Smooth muscle cell of the brain vasculature (primary cell): ENCODE results near the gene MYL1.

Source experiments
- DNase-seq: peaks from one replicate; pipeline ENCODE4 v3.0.0-alpha.2; 2012; ENCODE audit warnings: low read depth, low spot score

Gene MYL1

GRCh38 chr2:210315015-210315788 lies at the start of gene MYL1:
TSS of gene MYL1 (minus strand) at chr2:210315174. CDS start at chr2:210315042, 132 bp downstream.
- no peak for DNase-seq

- DNase-seq = no peak
Measured at GRCh38 chr2:210363876-210364275, 48.9 kb upstream of the MYL1 start.

- no peak for DNase-seq
Measured at GRCh38 chr2:210363261-210363660, 48.3 kb upstream of the MYL1 start.

GRCh38 chr2:210360412-210360811 lies 45.4 kb upstream of the MYL1 start:
- no peak for DNase-seq

- no peak for DNase-seq
Measured at GRCh38 chr2:210356944-210357343, 42.0 kb upstream of the MYL1 start.

- DNase-seq = no peak
Measured at GRCh38 chr2:210337159-210337558, 22.2 kb upstream of the MYL1 start.

- no peak for DNase-seq
Measured at GRCh38 chr2:210324906-210325305, 9.9 kb upstream of the MYL1 start.

- DNase-seq = no peak
Measured at GRCh38 chr2:210324458-210324857, 9.5 kb upstream of the MYL1 start.

GRCh38 chr2:210323003-210323402 lies 8.0 kb upstream of the MYL1 start:
- no peak for DNase-seq

- DNase-seq = no peak
Measured at GRCh38 chr2:210318891-210319290, 3.9 kb upstream of the MYL1 start.

GRCh38 chr2:210318486-210318885 lies 3.5 kb upstream of the MYL1 start:
- DNase-seq = no peak

GRCh38 chr2:210310550-210310949 lies 4.4 kb downstream of the MYL1 start:
- no peak for DNase-seq

- no peak for DNase-seq
Measured at GRCh38 chr2:210309548-210310233, 5.3 kb downstream of the MYL1 start.

GRCh38 chr2:210303498-210303897 lies 11.5 kb downstream of the MYL1 start:
- no peak for DNase-seq

- DNase-seq = no peak
Measured at GRCh38 chr2:210302326-210302725, 12.6 kb downstream of the MYL1 start.

GRCh38 chr2:210299866-210300373 lies 15.1 kb downstream of the MYL1 start:
- no peak for DNase-seq

GRCh38 chr2:210288408-210288807 lies 26.6 kb downstream of the MYL1 start:
- no peak for DNase-seq

- DNase-seq = no peak
Measured at GRCh38 chr2:210287301-210287700, 27.7 kb downstream of the MYL1 start.

GRCh38 chr2:210286123-210286680 lies 28.8 kb downstream of the MYL1 start:
- no peak for DNase-seq

GRCh38 chr2:210277133-210277532 lies 37.8 kb downstream of the MYL1 start:
- DNase-seq = no peak

- no peak for DNase-seq
Measured at GRCh38 chr2:210271300-210271699, 43.7 kb downstream of the MYL1 start.

GRCh38 chr2:210269148-210269547 lies 45.8 kb downstream of the MYL1 start:
- DNase-seq = no peak

GRCh38 chr2:210268281-210268680 lies 46.7 kb downstream of the MYL1 start:
- no peak for DNase-seq
